ENCODE data around the gene ALDH1L1. TPM values are rescaled to one million over a fixed set of nuclear protein-coding genes. Genes with fewer than 3 reads are reported as not detected.

Gene ALDH1L1
- total and polyA plus RNA-seq, 4 donors = 0.51 to 9.0 (median 2.8) TPM

GRCh38 chr3:126205717-126206655 lies 25.6 kb upstream of the ALDH1L1 start:
- TF ChIP-seq CTCF (IDR thresholded peaks at IDR 0.05; ENCODE audit: control extremely low read depth, extremely low read depth) = no peak
- DNase-seq = no peak
- H3K36me3 ChIP-seq (ENCODE audit: control insufficient read depth in 4 of 4, insufficient read depth in 4 of 4, low read length in 4 of 4) = no peaks in the 10 kb centered on the region
- WGBS, 2 donors = 70 to 74% methylated on average over 3 of the region's 3 CpGs
- ATAC-seq (ENCODE audit: insufficient read depth, low FRiP score) = no peak
- no peak overlapping the region for H3K9ac ChIP-seq (ENCODE audit: insufficient read depth in 1 of 2, low read length in 2 of 2)
- peaks cover 0 to 1% (median 0%) of the 10 kb centered on the region in 5 donors for H3K4me1 ChIP-seq (ENCODE audit: control insufficient read depth in 5 of 5, insufficient read depth in 5 of 5, low read length in 5 of 5)
- no peak overlapping the region for H3K27ac ChIP-seq (ENCODE audit: low read depth in 1 of 2, low read length in 1 of 2)
- no peaks in the 10 kb centered on the region for H3K9me3 ChIP-seq (ENCODE audit: control insufficient read depth in 4 of 4, insufficient read depth in 3 of 4, low read length in 3 of 4)
- H3K4me3 ChIP-seq = no peak overlapping the region
- H3K27me3 ChIP-seq (ENCODE audit: control insufficient read depth in 3 of 3, insufficient read depth in 3 of 3, low read length in 2 of 3) = peaks cover 0 to 2% (median 0%) of the 10 kb centered on the region in 3 donors

GRCh38 chr3:126202680-126203079 lies 22.3 kb upstream of the ALDH1L1 start:
- Histone ChIP-seq H3K4me1 (ENCODE audit: control insufficient read depth in 5 of 5, insufficient read depth in 5 of 5, low read length in 5 of 5) (peaks cover 0 to 1% (median 0%) of the 10 kb centered on the region in 5 donors), H3K9me3 (ENCODE audit: control insufficient read depth in 4 of 4, insufficient read depth in 3 of 4, low read length in 3 of 4) (no peaks in the 10 kb centered on the region), H3K9ac (ENCODE audit: insufficient read depth in 1 of 2, low read length in 2 of 2) (no peak overlapping the region), H3K4me3 (no peak overlapping the region), H3K27me3 (ENCODE audit: control insufficient read depth in 3 of 3, insufficient read depth in 3 of 3, low read length in 2 of 3) (peaks cover 0 to 2% (median 0%) of the 10 kb centered on the region in 3 donors), H3K36me3 (ENCODE audit: control insufficient read depth in 4 of 4, insufficient read depth in 4 of 4, low read length in 4 of 4) (no peaks in the 10 kb centered on the region), H3K27ac (ENCODE audit: low read depth in 1 of 2, low read length in 1 of 2) (no peak overlapping the region)
- no peak for TF ChIP-seq CTCF (IDR thresholded peaks at IDR 0.05; ENCODE audit: control extremely low read depth, extremely low read depth)
- 70 to 71% methylated on average over 4 of the region's 4 CpGs for WGBS, 2 donors
- DNase-seq (no peak), ATAC-seq (ENCODE audit: insufficient read depth, low FRiP score) (no peak)

- TF ChIP-seq CTCF (IDR thresholded peaks at IDR 0.05; ENCODE audit: control extremely low read depth, extremely low read depth) = no peak
- H3K36me3 ChIP-seq (ENCODE audit: control insufficient read depth in 4 of 4, insufficient read depth in 4 of 4, low read length in 4 of 4) = no peaks in the 10 kb centered on the region
- H3K27ac ChIP-seq (ENCODE audit: low read depth in 1 of 2, low read length in 1 of 2) = no peak overlapping the region
- DNase-seq (no peak), ATAC-seq (ENCODE audit: insufficient read depth, low FRiP score) (no peak)
- WGBS, 2 donors = 56 to 89% methylated on average over 3 of the region's 3 CpGs
- no peak overlapping the region for H3K9ac ChIP-seq (ENCODE audit: insufficient read depth in 1 of 2, low read length in 2 of 2)
- peaks cover 0 to 2% (median 0%) of the 10 kb centered on the region in 3 donors for H3K27me3 ChIP-seq (ENCODE audit: control insufficient read depth in 3 of 3, insufficient read depth in 3 of 3, low read length in 2 of 3)
- H3K4me1 ChIP-seq (ENCODE audit: control insufficient read depth in 5 of 5, insufficient read depth in 5 of 5, low read length in 5 of 5) = peaks cover 0 to 1% (median 0%) of the 10 kb centered on the region in 5 donors
- no peak overlapping the region for H3K4me3 ChIP-seq
- no peaks in the 10 kb centered on the region for H3K9me3 ChIP-seq (ENCODE audit: control insufficient read depth in 4 of 4, insufficient read depth in 3 of 4, low read length in 3 of 4)
These were observed 21.9 kb upstream of the ALDH1L1 start for GRCh38 chr3:126202276-126202675.
